Stimulated activated memory B cell treated with anti-CD40 and anti-IgM and Interleukin-4, amounts not matched to agents 10 μg/mL and 1 μg/mL and 100 μg/mL, for 72 hours (primary cell): ENCODE data around the gene RNU11.
"Not testable (repeated sequence)": the region's sequence is repeated elsewhere in the genome, so short reads cannot be mapped to it uniquely, and the experiment has no call there.

Source experiments
- ATAC-seq: fragments of 150-1000 bp; cut with Tn5 transposase; 2 replicates; pipeline ENCODE4 v1.10.0; 2021
- H3K27ac Mint-ChIP-seq: one replicate; pipeline ENCODE4 v1.8.0; 2022; ENCODE audit warnings: mild to moderate bottlenecking, mixed read lengths
- H3K27me3 Mint-ChIP-seq: one replicate; pipeline ENCODE4 v1.8.0; 2022; ENCODE audit warnings: mixed read lengths
- H3K36me3 Mint-ChIP-seq: one replicate; pipeline ENCODE4 v1.8.0; 2022; ENCODE audit warnings: mixed read lengths
- H3K4me1 Mint-ChIP-seq: one replicate; pipeline ENCODE4 v1.8.0; 2022; ENCODE audit warnings: mixed read lengths
- H3K4me3 Mint-ChIP-seq: one replicate; pipeline ENCODE4 v1.8.0; 2022; ENCODE audit warnings: mild to moderate bottlenecking, moderate library complexity, mixed read lengths
- H3K9me3 Mint-ChIP-seq: one replicate; pipeline ENCODE4 v1.8.0; 2022; ENCODE audit warnings: mixed read lengths

The RNU11 gene

GRCh38 chr1:28646040-28646439 lies 2.4 kb upstream of the RNU11 start:
- peaks cover 51% of the 10 kb centered on the region for H3K4me1 Mint-ChIP-seq
- no peaks in the 10 kb centered on the region for H3K36me3 Mint-ChIP-seq
- H3K27ac Mint-ChIP-seq = peak overlapping the region; percentile 96

GRCh38 chr1:28648008-28648473 lies 359 bp upstream of the RNU11 start:
- ATAC-seq = peak; percentile 90
- peak overlapping the region; percentile 90 for H3K4me3 Mint-ChIP-seq
- no peaks in the 10 kb centered on the region for H3K36me3 Mint-ChIP-seq
- peaks cover 34% of the 10 kb centered on the region for H3K4me1 Mint-ChIP-seq
- H3K9me3 Mint-ChIP-seq = no peaks in the 10 kb centered on the region
- H3K27me3 Mint-ChIP-seq = no peaks in the 10 kb centered on the region
- H3K27ac Mint-ChIP-seq = peak overlapping the region; percentile 96

More at GRCh38 chr1:28646040-28646439, 2.4 kb upstream of the RNU11 start:
- ATAC-seq = no peak
- Mint-ChIP-seq H3K4me3 (no peak overlapping the region), H3K9me3 (no peaks in the 10 kb centered on the region), H3K27me3 (no peaks in the 10 kb centered on the region)

- not testable (repeated sequence) for H3K4me1 Mint-ChIP-seq, H3K36me3 Mint-ChIP-seq, H3K27me3 Mint-ChIP-seq
Measured at GRCh38 chr1:28653063-28653462, 4.7 kb downstream of the RNU11 start.

GRCh38 chr1:28653870-28654269 lies 5.5 kb downstream of the RNU11 start:
- H3K9me3 Mint-ChIP-seq, H3K27ac Mint-ChIP-seq, H3K4me1 Mint-ChIP-seq, ATAC-seq, H3K27me3 Mint-ChIP-seq, H3K4me3 Mint-ChIP-seq, H3K36me3 Mint-ChIP-seq: not testable (repeated sequence)

More at GRCh38 chr1:28653063-28653462, 4.7 kb downstream of the RNU11 start:
- H3K27ac Mint-ChIP-seq, ATAC-seq, H3K4me3 Mint-ChIP-seq, H3K9me3 Mint-ChIP-seq: not testable (repeated sequence)

GRCh38 chr1:28655448-28656311 lies 7.3 kb downstream of the RNU11 start:
- H3K4me3 Mint-ChIP-seq, ATAC-seq, H3K4me1 Mint-ChIP-seq, H3K36me3 Mint-ChIP-seq, H3K27me3 Mint-ChIP-seq, H3K27ac Mint-ChIP-seq, H3K9me3 Mint-ChIP-seq: not testable (repeated sequence)

GRCh38 chr1:28656335-28656734 lies 7.9 kb downstream of the RNU11 start:
- no peaks in the 10 kb centered on the region for H3K4me1 Mint-ChIP-seq
- no peaks in the 10 kb centered on the region for H3K9me3 Mint-ChIP-seq
- no peak overlapping the region for H3K4me3 Mint-ChIP-seq
- no peak overlapping the region for H3K27ac Mint-ChIP-seq
- ATAC-seq = no peak
- H3K36me3 Mint-ChIP-seq = no peaks in the 10 kb centered on the region
- no peaks in the 10 kb centered on the region for H3K27me3 Mint-ChIP-seq

GRCh38 chr1:28663871-28664470 lies 15.6 kb downstream of the RNU11 start:
- Mint-ChIP-seq H3K27me3 (no peaks in the 10 kb centered on the region), H3K27ac (peak overlapping the region; percentile 9), H3K4me3 (no peak overlapping the region), H3K4me1 (peaks cover 6% of the 10 kb centered on the region), H3K36me3 (no peaks in the 10 kb centered on the region), H3K9me3 (no peaks in the 10 kb centered on the region)
- ATAC-seq = no peak

- H3K27ac Mint-ChIP-seq = no peak overlapping the region
- no peaks in the 10 kb centered on the region for H3K36me3 Mint-ChIP-seq
- peak overlapping the region; percentile 43 for H3K4me3 Mint-ChIP-seq
- no peaks in the 10 kb centered on the region for H3K9me3 Mint-ChIP-seq
- ATAC-seq = no peak
- H3K4me1 Mint-ChIP-seq = peaks cover 10% of the 10 kb centered on the region
- no peaks in the 10 kb centered on the region for H3K27me3 Mint-ChIP-seq
Measured at GRCh38 chr1:28666806-28667205, 18.4 kb downstream of the RNU11 start.

- Mint-ChIP-seq H3K27me3 (no peaks in the 10 kb centered on the region), H3K9me3 (no peaks in the 10 kb centered on the region), H3K27ac (peak within 1 kb of the TSS; percentile 94), H3K4me3 (peak within 1 kb of the TSS; percentile 99), H3K36me3 (no peaks in the 10 kb centered on the region), H3K4me1 (peaks cover 17% of the 10 kb centered on the region)
- peak; percentile 90 for ATAC-seq
Measured at GRCh38 chr1:28668191-28668955, 20.0 kb downstream of the RNU11 start, which contains the start of gene GMEB1. TSS of gene GMEB1 (plus strand) at chr1:28668784. CDS start at chr1:28683613, 14,829 bp downstream.

- Mint-ChIP-seq H3K36me3 (no peaks in the 10 kb centered on the region), H3K9me3 (no peaks in the 10 kb centered on the region), H3K4me1 (peaks cover 17% of the 10 kb centered on the region), H3K4me3 (peak overlapping the region; percentile 99), H3K27me3 (no peaks in the 10 kb centered on the region), H3K27ac (peak overlapping the region; percentile 94)
- ATAC-seq = peak; percentile 86
Measured at GRCh38 chr1:28668956-28669723, 20.7 kb downstream of the RNU11 start.

GRCh38 chr1:28671254-28671780 lies 22.9 kb downstream of the RNU11 start:
- H3K27ac Mint-ChIP-seq = no peak overlapping the region
- peaks cover 17% of the 10 kb centered on the region for H3K4me1 Mint-ChIP-seq
- H3K9me3 Mint-ChIP-seq = no peaks in the 10 kb centered on the region
- no peak overlapping the region for H3K4me3 Mint-ChIP-seq
- no peak for ATAC-seq
- peaks cover 5% of the 10 kb centered on the region for H3K36me3 Mint-ChIP-seq
- no peaks in the 10 kb centered on the region for H3K27me3 Mint-ChIP-seq

- not testable (repeated sequence) for H3K9me3 Mint-ChIP-seq, ATAC-seq, H3K4me3 Mint-ChIP-seq, H3K36me3 Mint-ChIP-seq, H3K27me3 Mint-ChIP-seq, H3K27ac Mint-ChIP-seq
- peaks cover 16% of the 10 kb centered on the region for H3K4me1 Mint-ChIP-seq
Measured at GRCh38 chr1:28672971-28673370, 24.6 kb downstream of the RNU11 start.

GRCh38 chr1:28675924-28676257 lies 27.5 kb downstream of the RNU11 start:
- H3K4me3 Mint-ChIP-seq = no peak overlapping the region
- peaks cover 5% of the 10 kb centered on the region for H3K36me3 Mint-ChIP-seq
- no peaks in the 10 kb centered on the region for H3K9me3 Mint-ChIP-seq
- no peaks in the 10 kb centered on the region for H3K27me3 Mint-ChIP-seq
- no peak for ATAC-seq
- H3K4me1 Mint-ChIP-seq = peaks cover 8% of the 10 kb centered on the region
- no peak overlapping the region for H3K27ac Mint-ChIP-seq

- H3K4me1 Mint-ChIP-seq = no peaks in the 10 kb centered on the region
Measured at GRCh38 chr1:28680151-28680550, 31.8 kb downstream of the RNU11 start.

More at GRCh38 chr1:28680151-28680550, 31.8 kb downstream of the RNU11 start:
- no peak overlapping the region for H3K27ac Mint-ChIP-seq
- ATAC-seq = no peak
- no peaks in the 10 kb centered on the region for H3K9me3 Mint-ChIP-seq
- no peaks in the 10 kb centered on the region for H3K27me3 Mint-ChIP-seq
- no peak overlapping the region for H3K4me3 Mint-ChIP-seq
- peaks cover 34% of the 10 kb centered on the region for H3K36me3 Mint-ChIP-seq
